ENCODE measurements around the gene MPRIP.

MPRIP gene

GRCh38 chr17:17217995-17218394, 175.7 kb downstream of the MPRIP start:
- no peak for TF ChIP-seq CTCF (IDR thresholded peaks at IDR 0.05; ENCODE audit: low read depth, low read length)
- no peak for DNase-seq (ENCODE audit: extremely low read depth, low read depth)

GRCh38 chr17:17220529-17220928, 178.3 kb downstream of the MPRIP start:
- no peak for DNase-seq (ENCODE audit: extremely low read depth, low read depth)
- no peak for TF ChIP-seq CTCF (IDR thresholded peaks at IDR 0.05; ENCODE audit: low read depth, low read length)

DNA sequence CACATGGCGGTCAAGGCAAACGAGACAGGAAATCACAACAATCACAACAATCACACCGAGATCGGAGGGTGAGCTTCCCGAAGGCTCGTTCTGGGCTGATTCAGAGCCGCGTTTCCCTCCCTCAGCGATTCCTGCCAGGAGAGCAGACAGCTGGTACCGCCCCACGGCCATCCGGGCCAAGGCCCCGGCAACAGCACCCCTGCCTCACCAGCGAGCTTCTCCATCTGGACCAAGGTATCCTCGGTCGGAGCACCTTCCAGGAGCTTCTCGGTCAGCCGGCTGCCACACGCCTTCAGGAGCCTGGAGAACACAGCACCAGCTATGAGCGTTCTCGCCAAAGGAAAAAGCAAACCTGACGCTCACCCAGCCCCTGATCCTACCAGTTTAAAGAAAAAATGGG, 179.1 kb downstream of the MPRIP start:
- no peak for DNase-seq (ENCODE audit: extremely low read depth, low read depth)
- no peak for TF ChIP-seq CTCF (IDR thresholded peaks at IDR 0.05; ENCODE audit: low read depth, low read length)

DNA sequence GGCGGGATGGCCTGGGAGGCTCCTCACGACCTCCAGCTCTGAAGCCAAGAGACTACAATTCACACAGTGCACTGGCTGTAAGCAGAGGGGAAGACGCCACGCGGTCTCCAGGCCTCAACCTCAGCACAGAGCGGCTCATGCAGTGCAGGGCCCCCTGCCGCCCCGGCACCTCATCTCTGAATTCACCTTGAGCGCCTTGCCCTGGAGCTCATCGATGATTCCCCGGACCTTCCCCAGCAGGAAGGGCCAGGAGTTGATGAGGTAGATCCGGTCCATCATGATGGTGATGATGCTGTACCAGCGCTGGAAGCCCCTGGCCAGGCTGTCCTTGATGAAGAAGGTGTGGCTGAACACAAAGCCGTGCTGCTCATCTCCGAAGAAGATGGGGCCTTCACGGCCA, 181.5 kb downstream of the MPRIP start:
- no peak for TF ChIP-seq CTCF (IDR thresholded peaks at IDR 0.05; ENCODE audit: low read depth, low read length)
- no peak for DNase-seq (ENCODE audit: extremely low read depth, low read depth)

DNA sequence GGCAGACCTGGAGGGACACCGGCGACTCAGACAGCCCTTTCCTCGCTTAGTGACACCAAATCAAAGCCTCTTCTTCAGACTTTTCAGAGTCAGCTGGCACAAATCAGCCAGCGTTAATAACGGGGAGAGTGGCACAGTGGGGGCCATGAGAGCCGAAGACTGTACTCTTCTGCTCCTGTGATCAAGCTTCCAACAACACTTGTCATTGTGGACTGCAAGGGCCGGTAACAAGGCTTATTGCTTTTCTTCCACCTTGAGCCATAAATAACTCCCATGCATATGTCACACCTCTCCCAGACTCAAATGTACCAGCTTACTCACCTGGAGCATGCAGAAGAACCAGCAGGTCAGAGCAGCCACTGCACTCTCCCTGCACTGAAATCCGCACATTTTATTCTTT, 181.9 kb downstream of the MPRIP start:
- DNase-seq (ENCODE audit: extremely low read depth, low read depth), result no peak
- TF ChIP-seq CTCF (IDR thresholded peaks at IDR 0.05; ENCODE audit: low read depth, low read length), result no peak

GRCh38 chr17:17225901-17226300, 183.6 kb downstream of the MPRIP start:
- TF ChIP-seq CTCF (IDR thresholded peaks at IDR 0.05; ENCODE audit: low read depth, low read length), result no peak
- no peak for DNase-seq (ENCODE audit: extremely low read depth, low read depth)

DNA sequence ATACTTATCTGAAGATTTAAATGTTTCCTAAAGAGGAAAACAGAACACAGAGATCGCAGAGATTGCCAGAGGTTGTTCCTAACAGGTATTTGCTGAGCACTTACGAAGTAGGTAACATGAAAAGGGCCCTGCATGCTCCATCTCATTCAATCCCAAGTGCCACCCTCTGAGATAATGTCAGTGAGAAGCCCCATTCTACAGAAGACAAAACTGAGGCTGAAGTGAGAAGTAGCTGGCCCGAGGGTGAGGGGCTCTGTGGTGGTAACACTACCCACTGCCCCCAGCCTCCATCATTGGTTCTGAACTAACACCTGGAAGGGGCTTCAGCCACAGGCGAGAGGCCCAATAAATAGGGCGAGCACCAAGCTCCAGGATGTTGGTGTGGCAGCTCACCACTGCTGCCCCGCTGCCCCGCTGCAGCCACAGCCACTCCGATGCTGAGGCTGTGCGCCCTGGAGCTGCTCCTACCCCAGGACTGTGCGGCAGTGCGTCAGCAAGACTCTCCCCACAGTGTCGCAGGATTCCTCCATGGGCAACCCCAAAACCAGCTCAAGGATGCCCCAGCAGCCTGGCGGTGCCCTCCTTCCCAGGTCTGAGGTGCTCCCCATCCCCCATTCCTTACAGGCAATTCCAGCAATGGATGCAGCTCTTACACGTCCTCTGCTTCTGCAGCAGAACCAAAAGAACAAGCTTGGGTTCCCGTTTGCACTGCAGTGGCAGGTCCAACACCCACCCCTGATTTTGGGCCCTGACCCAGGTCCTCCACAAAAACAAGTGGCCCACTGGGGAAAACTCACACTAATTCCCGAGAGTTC, 184.4 kb downstream of the MPRIP start:
- TF ChIP-seq CTCF (IDR thresholded peaks at IDR 0.05; ENCODE audit: low read depth, low read length), result no peak
- no peak for DNase-seq (ENCODE audit: extremely low read depth, low read depth)

Data from AG09319 (cell line).